DND-41 (cell line): ENCODE measurements around the gene ACOX3.

ENCODE experiments used
- ATAC-seq: fragments of 200-7000 bp; cut with Tn5 transposase; 3 replicates; pipeline ENCODE4 v1.9.1; 2021; ENCODE audit warnings: low read depth; ENCODE audit not compliant: insufficient read depth
- DNase-seq: peaks from one replicate; pipeline ENCODE4 v3.0.0-alpha.2; 2020
- H2AFZ ChIP-seq: 2 replicates; pipeline ENCODE4 v1.6.0; 2012; ENCODE audit warnings: low read depth, low read length
- H3K27ac ChIP-seq: 2 replicates; pipeline ENCODE4 v1.5.1; 2012; ENCODE audit warnings: low read length, inconsistent platforms
- H3K27me3 ChIP-seq: fragments of 200-600 bp; sonication (generic); 2 replicates; pipeline ENCODE4 v1.6.0; 2012; ENCODE audit warnings: low read length, mild to moderate bottlenecking, inconsistent platforms; ENCODE audit not compliant: insufficient read depth, poor library complexity
- H3K36me3 ChIP-seq: 2 replicates; pipeline ENCODE4 v1.5.1; 2012; ENCODE audit warnings: low read length, inconsistent platforms; ENCODE audit not compliant: insufficient read depth
- H3K4me1 ChIP-seq: 2 replicates; pipeline ENCODE4 v1.5.1; 2012; ENCODE audit warnings: mild to moderate bottlenecking, low read length; ENCODE audit not compliant: insufficient read depth
- H3K4me2 ChIP-seq: 2 replicates; pipeline ENCODE4 v1.6.0; 2012; ENCODE audit warnings: mild to moderate bottlenecking, moderate library complexity, low read length, inconsistent platforms; ENCODE audit not compliant: insufficient read depth
- H3K4me3 ChIP-seq, 2 experiments: fragments of 200-600 bp in 1 of 2; shearing (Covaris generic) in 1 of 2; 2 replicates each; pipeline ENCODE4 v1.5.1; 2012 to 2016; ENCODE audit warnings: inconsistent platforms in 2 of 2, low read length in 2 of 2, mild to moderate bottlenecking in 2 of 2, low read depth in 1 of 2, moderate library complexity in 1 of 2
- H3K79me2 ChIP-seq: 2 replicates; pipeline ENCODE4 v1.6.0; 2012; ENCODE audit warnings: low read length, inconsistent platforms; ENCODE audit not compliant: insufficient read depth
- H3K9ac ChIP-seq: 2 replicates; pipeline ENCODE4 v1.6.0; 2012; ENCODE audit warnings: low read depth, mild to moderate bottlenecking, inconsistent platforms, low read length, moderate library complexity
- H3K9me3 ChIP-seq: 2 replicates; pipeline ENCODE4 v1.5.1; 2012; ENCODE audit warnings: low read length, moderate library complexity, mild to moderate bottlenecking, inconsistent platforms; ENCODE audit not compliant: insufficient read depth, severe bottlenecking
- H4K20me1 ChIP-seq: 2 replicates; pipeline ENCODE4 v1.6.0; 2012; ENCODE audit warnings: low read length; ENCODE audit not compliant: insufficient read depth
- EZH2 ChIP-seq: IDR thresholded peaks from 3 replicates; pipeline ENCODE4 v1.6.1; 2012; ENCODE audit warnings: borderline replicate concordance, low read depth, mild to moderate bottlenecking, moderate library complexity, low read length, inconsistent platforms; ENCODE audit not compliant: severe bottlenecking
- TF ChIP-seq, protein P1 (sequence below): IDR thresholded peaks from 2 replicates; pipeline ENCODE4 v1.5.1; 2012; ENCODE audit warnings: borderline replicate concordance, low read length, moderate library complexity, mild to moderate bottlenecking; ENCODE audit not compliant: poor library complexity, severe bottlenecking; ENCODE audit errors: extremely low read depth

Gene ACOX3

GRCh38 chr4:8335848-8336247 lies 104.7 kb downstream of the ACOX3 start:
- Histone ChIP-seq H3K4me1 (no peaks in the 10 kb centered on the region), H3K36me3 (no peaks in the 10 kb centered on the region), H3K27ac (no peak overlapping the region), H3K27me3 (no peaks in the 10 kb centered on the region), H4K20me1 (no peaks in the 10 kb centered on the region), H3K79me2 (no peaks in the 10 kb centered on the region), H3K9ac (no peak overlapping the region), H3K4me3 (no peak overlapping the region), H2AFZ (no peak overlapping the region), H3K4me2 (no peak overlapping the region), H3K9me3 (peaks cover 13% of the 10 kb centered on the region)
- DNase-seq (no peak), ATAC-seq (no peak)
- TF ChIP-seq, protein P1, sequence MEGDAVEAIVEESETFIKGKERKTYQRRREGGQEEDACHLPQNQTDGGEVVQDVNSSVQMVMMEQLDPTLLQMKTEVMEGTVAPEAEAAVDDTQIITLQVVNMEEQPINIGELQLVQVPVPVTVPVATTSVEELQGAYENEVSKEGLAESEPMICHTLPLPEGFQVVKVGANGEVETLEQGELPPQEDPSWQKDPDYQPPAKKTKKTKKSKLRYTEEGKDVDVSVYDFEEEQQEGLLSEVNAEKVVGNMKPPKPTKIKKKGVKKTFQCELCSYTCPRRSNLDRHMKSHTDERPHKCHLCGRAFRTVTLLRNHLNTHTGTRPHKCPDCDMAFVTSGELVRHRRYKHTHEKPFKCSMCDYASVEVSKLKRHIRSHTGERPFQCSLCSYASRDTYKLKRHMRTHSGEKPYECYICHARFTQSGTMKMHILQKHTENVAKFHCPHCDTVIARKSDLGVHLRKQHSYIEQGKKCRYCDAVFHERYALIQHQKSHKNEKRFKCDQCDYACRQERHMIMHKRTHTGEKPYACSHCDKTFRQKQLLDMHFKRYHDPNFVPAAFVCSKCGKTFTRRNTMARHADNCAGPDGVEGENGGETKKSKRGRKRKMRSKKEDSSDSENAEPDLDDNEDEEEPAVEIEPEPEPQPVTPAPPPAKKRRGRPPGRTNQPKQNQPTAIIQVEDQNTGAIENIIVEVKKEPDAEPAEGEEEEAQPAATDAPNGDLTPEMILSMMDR, result no peak
- TF ChIP-seq EZH2, result no peak

DNA sequence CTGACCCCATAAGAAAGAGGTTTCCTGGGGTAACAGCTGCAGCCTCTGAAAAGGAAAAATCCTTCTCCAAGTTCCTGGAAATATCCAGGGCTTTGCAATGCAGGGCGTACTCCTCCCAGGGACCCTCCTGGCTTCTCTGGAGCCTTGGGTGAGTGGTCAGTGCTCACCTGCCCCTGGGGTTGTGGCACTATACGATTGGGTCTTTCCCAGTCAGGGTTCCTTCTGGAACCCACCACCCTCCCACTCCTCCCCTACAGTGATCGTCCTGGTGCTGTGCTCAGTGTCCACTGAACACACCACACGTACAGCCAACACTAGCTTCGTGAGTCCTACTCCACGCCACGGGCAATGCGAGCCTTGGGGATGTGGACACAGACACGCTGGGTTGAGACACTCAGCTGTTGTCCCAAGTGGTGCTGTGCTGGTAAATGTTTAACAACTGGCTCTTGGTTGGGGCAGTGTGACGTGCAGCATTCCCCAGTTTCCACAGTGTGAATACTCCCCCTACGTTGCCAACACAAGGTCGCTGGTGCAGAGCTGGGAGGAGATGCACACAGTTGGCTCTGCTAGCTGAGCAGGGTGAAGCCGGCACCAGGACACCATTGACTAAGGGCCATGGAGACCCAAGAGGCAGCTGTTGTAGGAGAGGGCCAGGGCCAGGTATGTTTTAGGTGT lies 105.6 kb downstream of the ACOX3 start:
- H3K4me3 ChIP-seq, result no peak overlapping the region
- no peak for ATAC-seq
- H3K9me3 ChIP-seq, result peaks cover 13% of the 10 kb centered on the region

DNA sequence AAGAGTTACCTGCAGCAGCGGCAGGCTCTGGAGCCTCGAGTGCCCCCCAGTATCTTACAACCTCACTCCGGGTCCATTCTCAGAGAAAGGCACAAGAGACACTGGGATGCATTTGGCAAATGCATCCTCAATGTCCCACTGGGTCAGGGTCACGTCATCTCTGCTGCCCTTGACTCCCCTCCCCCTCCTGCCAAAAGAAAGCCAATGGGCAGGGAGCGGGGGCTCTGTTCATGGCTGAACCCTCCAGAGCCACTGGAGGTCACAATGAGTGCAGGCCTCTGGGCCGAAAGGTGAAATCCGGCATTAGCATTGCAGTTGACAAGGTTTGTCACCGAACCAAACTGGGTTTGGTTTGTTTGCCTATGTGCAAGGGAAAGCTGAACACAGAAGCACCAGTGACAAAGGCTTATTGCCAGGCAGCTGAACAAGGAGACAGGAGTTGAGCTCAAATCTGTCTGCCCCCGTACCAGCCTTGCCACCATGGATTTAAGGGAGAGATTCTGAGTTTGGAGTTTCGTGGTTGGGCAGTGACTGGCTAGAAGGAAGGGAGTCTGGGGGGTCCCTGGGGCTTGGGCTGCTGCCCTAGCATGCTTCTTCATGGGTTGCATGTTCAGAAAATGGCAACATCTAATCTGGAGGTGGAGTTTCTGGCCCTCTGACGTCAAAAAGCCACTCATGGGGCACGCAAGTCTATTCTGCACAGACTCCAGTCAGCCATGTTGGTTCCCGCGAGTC lies 106.6 kb downstream of the ACOX3 start:
- Histone ChIP-seq H3K9me3 (peaks cover 13% of the 10 kb centered on the region), H3K4me2 (no peak overlapping the region), H3K36me3 (no peaks in the 10 kb centered on the region), H2AFZ (no peak overlapping the region), H3K4me1 (no peaks in the 10 kb centered on the region), H3K27ac (no peak overlapping the region), H4K20me1 (no peaks in the 10 kb centered on the region), H3K27me3 (no peaks in the 10 kb centered on the region), H3K4me3 (no peak overlapping the region), H3K9ac (no peak overlapping the region), H3K79me2 (no peaks in the 10 kb centered on the region)
- TF ChIP-seq EZH2, result no peak
- TF ChIP-seq, protein P1, result no peak
- no peak for DNase-seq
- ATAC-seq, result no peak

More for the DNA sequence above, 105.6 kb downstream of the ACOX3 start:
- no peaks in the 10 kb centered on the region for H3K4me1 ChIP-seq
- DNase-seq, result no peak
- H3K4me2 ChIP-seq, result no peak overlapping the region
- no peaks in the 10 kb centered on the region for H4K20me1 ChIP-seq
- H3K27ac ChIP-seq, result no peak overlapping the region
- no peaks in the 10 kb centered on the region for H3K36me3 ChIP-seq
- H3K79me2 ChIP-seq, result no peaks in the 10 kb centered on the region
- H3K27me3 ChIP-seq, result no peaks in the 10 kb centered on the region
- H3K9ac ChIP-seq, result no peak overlapping the region
- TF ChIP-seq, protein P1, result no peak
- TF ChIP-seq EZH2, result no peak
- no peak overlapping the region for H2AFZ ChIP-seq
